ENCODE data around the gene UAP1L1. TPM values are rescaled to one million over a fixed set of nuclear protein-coding genes. Genes with fewer than 3 reads are reported as not detected.

UAP1L1 gene
- total RNA-seq, 4 donors from 2014 or later = 0.51 to 13.8 (median 5.3) TPM

- Histone ChIP-seq H3K27me3 (no peaks in the 10 kb centered on the region), H3K4me1 (peaks cover 0 to 6% of the 10 kb centered on the region in 2 donors), H3K9me3 (no peaks in the 10 kb centered on the region), H3K27ac (no peak overlapping the region), H3K4me3 (no peak overlapping the region), H3K36me3 (no peaks in the 10 kb centered on the region)
- DNase-seq = no peak
- intact Hi-C loops (cut with DNase I; ENCODE audit: low total_unique reads) = loop anchor here (10.0 kb wide), 1 partner anchor 114 kb away; the partner anchor contains the start of genes CYSRT1, RNF208 and RNF224
- TF ChIP-seq POLR2A (IDR thresholded peaks at IDR 0.05) = no peak
- TF ChIP-seq CTCF (IDR thresholded peaks at IDR 0.05) = no peak
Measured at GRCh38 chr9:137110911-137111787, 33.8 kb downstream of the UAP1L1 start.

- no peaks in the 10 kb centered on the region for H3K9me3 ChIP-seq
- peaks cover 0 to 6% of the 10 kb centered on the region in 2 donors for H3K4me1 ChIP-seq
- no peaks in the 10 kb centered on the region for H3K36me3 ChIP-seq
- no peak for TF ChIP-seq CTCF (IDR thresholded peaks at IDR 0.05)
- no peak for TF ChIP-seq POLR2A (IDR thresholded peaks at IDR 0.05)
- DNase-seq = no peak
- H3K4me3 ChIP-seq = no peak overlapping the region
- no peak overlapping the region for H3K27ac ChIP-seq
- H3K27me3 ChIP-seq = no peaks in the 10 kb centered on the region
- intact Hi-C loops (cut with DNase I; ENCODE audit: low total_unique reads) = loop anchor here (10.0 kb wide), 1 partner anchor 113 kb away; the partner anchor contains the start of genes CYSRT1, RNF208 and RNF224
Measured at GRCh38 chr9:137111788-137112563, 34.7 kb downstream of the UAP1L1 start.

GRCh38 chr9:137112564-137113384 lies 35.5 kb downstream of the UAP1L1 start:
- intact Hi-C loops (cut with DNase I; ENCODE audit: low total_unique reads) = loop anchor here (10.0 kb wide), 1 partner anchor 112 kb away; the partner anchor contains the start of genes CYSRT1, RNF208 and RNF224
- DNase-seq = no peak
- H3K36me3 ChIP-seq = no peaks in the 10 kb centered on the region

More at GRCh38 chr9:137112564-137113384, 35.5 kb downstream of the UAP1L1 start:
- H3K27me3 ChIP-seq = no peaks in the 10 kb centered on the region
- H3K27ac ChIP-seq = no peak overlapping the region
- peaks cover 0 to 6% of the 10 kb centered on the region in 2 donors for H3K4me1 ChIP-seq
- no peaks in the 10 kb centered on the region for H3K9me3 ChIP-seq
- TF ChIP-seq POLR2A (IDR thresholded peaks at IDR 0.05) = no peak
- no peak for TF ChIP-seq CTCF (IDR thresholded peaks at IDR 0.05)
- no peak overlapping the region for H3K4me3 ChIP-seq
